Lower leg skin (tissue), 4 donors: Measurements from ENCODE around the gene PLEKHM3. TPM values are rescaled to one million over a fixed set of nuclear protein-coding genes. Genes with fewer than 3 reads are reported as not detected.

Source experiments
- DNase-seq, 2 donors: peaks; one replicate each; pipeline ENCODE4 v3.0.0-alpha.2; 2019; ENCODE audit warnings: low spot score in 2 of 2
- H3K4me3 ChIP-seq: fragments of 200-600 bp; sonication (generic); 2 replicates; pipeline ENCODE4 v1.5.1; 2017; ENCODE audit warnings: mild to moderate bottlenecking, low read depth; ENCODE audit not compliant: poor library complexity, severe bottlenecking
- CTCF ChIP-seq, 3 donors: fragments of 450-650 bp; IDR thresholded peaks; one replicate each; pipeline ENCODE4 v1.5.1; 2016; ENCODE audit warnings: antibody characterized with exemption in 3 of 3, mild to moderate bottlenecking in 3 of 3, moderate library complexity in 2 of 3
- POLR2A ChIP-seq, 2 donors: fragments of 450-650 bp; IDR thresholded peaks; one replicate each; pipeline ENCODE4 v1.6.1; 2016 to 2017; ENCODE audit warnings: antibody characterized with exemption in 2 of 2, mild to moderate bottlenecking in 1 of 2, moderate library complexity in 1 of 2
- WGBS, 2 donors: methylation state at CpG; one replicate each; pipeline ENCODE4 v1.1.5; 2018; 5-methylcytosine and 5-hydroxymethylcytosine counted together
- intact Hi-C: fragments of 100-400 bp; cut with DNase I; formaldehyde crosslinking; loops from one replicate; pipeline ENCODE4 v1.15.0; 2023; ENCODE audit warnings: low total_unique reads
- total RNA-seq, 4 donors: library from RNA; depleted of rRNA; stranded (reverse); fragments of >200 nt; gene quantifications; one replicate each; pipeline ENCODE4 v1.1.0, GENCODE V29; 2016

The PLEKHM3 gene
- total RNA-seq, 4 donors from 2014 or later = 18.3 to 22.2 (median 19.4) TPM

GRCh38 chr2:207995887-207996286 is 29.4 kb downstream of the PLEKHM3 start:
- TF ChIP-seq POLR2A (IDR thresholded peaks at IDR 0.05) = no peak
- TF ChIP-seq CTCF (IDR thresholded peaks at IDR 0.05) = no peak

DNA sequence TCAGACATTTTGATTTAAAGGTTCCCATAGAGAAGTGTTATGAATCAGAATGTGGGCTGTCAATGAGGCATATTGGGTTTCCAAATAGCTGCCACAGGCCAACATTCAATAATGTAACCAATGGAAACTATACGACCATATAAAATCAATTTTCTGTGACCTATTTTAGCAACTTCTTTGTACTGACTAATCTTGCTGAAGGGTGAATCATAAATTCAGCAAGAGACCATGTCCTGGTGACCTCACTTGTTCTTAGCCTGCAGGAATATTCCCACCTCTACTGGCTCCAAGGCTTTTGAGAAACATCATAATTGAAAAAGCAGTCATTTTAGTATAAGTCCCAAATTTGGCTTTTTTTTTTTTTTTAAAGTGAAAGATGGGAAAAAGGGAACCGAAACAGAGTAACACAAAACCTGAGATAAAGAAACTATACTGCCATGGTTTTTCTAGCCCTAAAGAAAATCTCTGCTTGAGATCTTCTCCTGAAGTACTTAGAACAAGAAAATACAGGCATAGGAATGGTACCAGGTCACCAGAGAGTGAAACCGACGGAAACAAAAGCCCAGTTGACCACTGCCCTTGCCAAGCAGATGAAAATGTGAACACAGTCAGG is 32.1 kb downstream of the PLEKHM3 start:
- intact Hi-C loops = no loop called here
- TF ChIP-seq POLR2A (IDR thresholded peaks at IDR 0.05) = no peak
- DNase-seq = no peak
- H3K4me3 ChIP-seq = no peak overlapping the region
- 71 to 74% methylated on average over 4 of the region's 4 CpGs for WGBS, 2 donors

More at GRCh38 chr2:207995887-207996286, 29.4 kb downstream of the PLEKHM3 start:
- DNase-seq = no peak
- no peak overlapping the region for H3K4me3 ChIP-seq
- 58 to 66% methylated on average over 3 of the region's 3 CpGs for WGBS, 2 donors
- intact Hi-C loops = no loop called here

- WGBS, 2 donors = 88 to 96% methylated on average over 1 of the region's 1 CpG
- H3K4me3 ChIP-seq = no peak overlapping the region
- intact Hi-C loops = no loop called here
- TF ChIP-seq CTCF (IDR thresholded peaks at IDR 0.05) (no peak), POLR2A (IDR thresholded peaks at IDR 0.05) (no peak)
- DNase-seq = no peak
These were observed 33.4 kb downstream of the PLEKHM3 start for GRCh38 chr2:207991944-207992343.

DNA sequence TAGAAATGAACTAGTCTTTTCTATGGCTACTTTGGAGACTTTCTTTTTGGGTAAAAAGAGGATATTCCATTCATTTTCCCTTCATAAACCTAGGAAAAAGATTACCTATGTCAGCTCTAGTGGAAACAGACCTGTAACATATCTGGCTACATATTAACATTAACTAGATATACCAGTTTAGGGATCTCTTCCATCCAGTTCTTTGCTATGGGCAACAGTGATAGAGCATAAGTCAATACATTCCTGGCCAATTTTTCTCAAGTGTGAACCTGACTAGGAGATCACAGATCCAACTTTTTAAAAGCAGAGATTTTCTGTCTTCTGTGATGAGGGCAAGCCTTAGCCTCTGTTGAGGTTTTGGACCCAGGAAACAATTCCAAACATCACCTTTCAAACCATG is 34.5 kb downstream of the PLEKHM3 start:
- TF ChIP-seq CTCF (IDR thresholded peaks at IDR 0.05) (no peak), POLR2A (IDR thresholded peaks at IDR 0.05) (no peak)
- no peak overlapping the region for H3K4me3 ChIP-seq
- intact Hi-C loops = no loop called here
- no peak for DNase-seq

DNA sequence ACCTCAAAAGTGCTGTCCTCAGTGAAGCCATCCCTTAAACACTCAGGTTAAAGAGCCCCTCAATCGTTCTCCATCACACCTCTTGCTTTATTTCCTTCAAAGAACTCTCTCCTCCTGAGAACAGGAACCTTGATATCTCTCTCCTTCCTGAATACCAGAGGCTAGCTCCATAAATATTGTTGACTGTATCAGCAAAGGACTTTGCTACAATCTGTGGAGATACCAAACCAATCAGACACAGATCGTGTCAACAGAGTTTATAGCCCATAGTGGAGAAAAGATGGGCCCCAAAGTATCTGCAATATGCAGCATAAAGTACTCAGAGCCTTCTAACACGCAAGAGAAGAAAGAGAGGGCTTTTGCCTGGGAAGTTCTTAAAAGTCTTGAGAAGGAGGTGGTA is 36.4 kb downstream of the PLEKHM3 start:
- intact Hi-C loops = loop anchor here (2.0 kb wide), 1 partner anchor 32 kb away; no protein-coding TSS in a partner anchor
- no peak for TF ChIP-seq CTCF (IDR thresholded peaks at IDR 0.05)
- TF ChIP-seq POLR2A (IDR thresholded peaks at IDR 0.05) = no peak
- DNase-seq = no peak
- H3K4me3 ChIP-seq = no peak overlapping the region
- WGBS, 2 donors = 90 to 93% methylated on average over 3 of the region's 3 CpGs

- 92 to 97% methylated on average over 4 of the region's 4 CpGs for WGBS, 2 donors
- TF ChIP-seq CTCF (IDR thresholded peaks at IDR 0.05) = no peak
- TF ChIP-seq POLR2A (IDR thresholded peaks at IDR 0.05) = no peak
- intact Hi-C loops = no loop called here
- no peak overlapping the region for H3K4me3 ChIP-seq
- no peak for DNase-seq
These were observed 38.2 kb downstream of the PLEKHM3 start for GRCh38 chr2:207987025-207987716.
